ENCODE results near the gene TTLL8. TPM values are rescaled to one million over a fixed set of nuclear protein-coding genes. Genes with fewer than 3 reads are reported as not detected.
"Not testable (repeated sequence)": the region's sequence is repeated elsewhere in the genome, so short reads cannot be mapped to it uniquely, and the experiment has no call there.

The TTLL8 gene
- polyA plus RNA-seq, 1 experiment, result not detected

GRCh38 chr22:50090412-50090714, 32.3 kb upstream of the TTLL8 start:
- TF ChIP-seq CTCF (IDR thresholded peaks at IDR 0.05; ENCODE audit: low read depth, low read length), result no peak
- no peak overlapping the region for H3K27ac ChIP-seq (ENCODE audit: low read depth, low read length)
- no peak for DNase-seq (ENCODE audit: low read depth, low spot score)
- CTCF ChIA-PET, result no interaction called here
- peaks cover 34% of the 10 kb centered on the region for H3K9me3 ChIP-seq (ENCODE audit: control insufficient read depth, insufficient read depth, low read length)
- no peak overlapping the region for H3K4me3 ChIP-seq (ENCODE audit: low read depth, low read length)
- peaks cover 6% of the 10 kb centered on the region for H3K27me3 ChIP-seq (ENCODE audit: control insufficient read depth, insufficient read depth, low read length)
- POLR2A ChIA-PET, result no interaction called here

GRCh38 chr22:50089682-50090411, 31.7 kb upstream of the TTLL8 start, which contains the start of gene MOV10L1:
Gene MOV10L1 (plus strand): TSS chr22:50090006. CDS start chr22:50090089, 83 bp downstream.
- peaks cover 34% of the 10 kb centered on the region for H3K9me3 ChIP-seq (ENCODE audit: control insufficient read depth, insufficient read depth, low read length)
- CTCF ChIA-PET, result no interaction called here
- H3K4me3 ChIP-seq (ENCODE audit: low read depth, low read length), result no peak within 1 kb of the TSS
- POLR2A ChIA-PET, result no interaction called here
- no peak within 1 kb of the TSS for H3K27ac ChIP-seq (ENCODE audit: low read depth, low read length)
- peaks cover 3% of the 10 kb centered on the region for H3K27me3 ChIP-seq (ENCODE audit: control insufficient read depth, insufficient read depth, low read length)
- no peak for DNase-seq (ENCODE audit: low read depth, low spot score)
- TF ChIP-seq CTCF (IDR thresholded peaks at IDR 0.05; ENCODE audit: low read depth, low read length), result no peak

GRCh38 chr22:50089231-50089630, 31.1 kb upstream of the TTLL8 start:
- ChIA-PET POLR2A (no interaction called here), CTCF (no interaction called here)
- Histone ChIP-seq H3K27me3 (ENCODE audit: control insufficient read depth, insufficient read depth, low read length) (peaks cover 6% of the 10 kb centered on the region), H3K4me3 (ENCODE audit: low read depth, low read length) (no peak overlapping the region), H3K27ac (ENCODE audit: low read depth, low read length) (no peak overlapping the region), H3K9me3 (ENCODE audit: control insufficient read depth, insufficient read depth, low read length) (peaks cover 34% of the 10 kb centered on the region)
- TF ChIP-seq CTCF (IDR thresholded peaks at IDR 0.05; ENCODE audit: low read depth, low read length), result no peak
- DNase-seq (ENCODE audit: low read depth, low spot score), result no peak

- H3K27ac ChIP-seq (ENCODE audit: low read depth, low read length), result no peak overlapping the region
- H3K9me3 ChIP-seq (ENCODE audit: control insufficient read depth, insufficient read depth, low read length), result peaks cover 34% of the 10 kb centered on the region
- H3K27me3 ChIP-seq (ENCODE audit: control insufficient read depth, insufficient read depth, low read length), result peaks cover 6% of the 10 kb centered on the region
- TF ChIP-seq CTCF (IDR thresholded peaks at IDR 0.05; ENCODE audit: low read depth, low read length), result no peak
- CTCF ChIA-PET, result no interaction called here
- no peak overlapping the region for H3K4me3 ChIP-seq (ENCODE audit: low read depth, low read length)
- POLR2A ChIA-PET, result no interaction called here
- DNase-seq (ENCODE audit: low read depth, low spot score), result no peak
Observed at GRCh38 chr22:50088096-50088495, 30.0 kb upstream of the TTLL8 start.

GRCh38 chr22:50087646-50088045, 29.5 kb upstream of the TTLL8 start:
- peaks cover 6% of the 10 kb centered on the region for H3K27me3 ChIP-seq (ENCODE audit: control insufficient read depth, insufficient read depth, low read length)
- TF ChIP-seq CTCF (IDR thresholded peaks at IDR 0.05; ENCODE audit: low read depth, low read length), result no peak
- ChIA-PET CTCF (no interaction called here), POLR2A (no interaction called here)
- H3K9me3 ChIP-seq (ENCODE audit: control insufficient read depth, insufficient read depth, low read length), result peaks cover 34% of the 10 kb centered on the region
- H3K4me3 ChIP-seq (ENCODE audit: low read depth, low read length), result no peak overlapping the region
- no peak overlapping the region for H3K27ac ChIP-seq (ENCODE audit: low read depth, low read length)
- DNase-seq (ENCODE audit: low read depth, low spot score), result no peak

- DNase-seq (ENCODE audit: low read depth, low spot score); H3K4me3 ChIP-seq (ENCODE audit: low read depth, low read length); H3K27me3 ChIP-seq (ENCODE audit: control insufficient read depth, insufficient read depth, low read length); POLR2A ChIA-PET; CTCF ChIA-PET: not testable (repeated sequence)
- Histone ChIP-seq H3K27ac (ENCODE audit: low read depth, low read length) (peak overlapping the region; percentile 11), H3K9me3 (ENCODE audit: control insufficient read depth, insufficient read depth, low read length) (peaks cover 34% of the 10 kb centered on the region)
Observed at GRCh38 chr22:50086975-50087374, 28.9 kb upstream of the TTLL8 start.
